Uterus (tissue), 2 donors: ENCODE measurements around the gene NEB.

Experiments
- POLR2A ChIP-seq, 2 donors: fragments of 450-650 bp; IDR thresholded peaks; one replicate each; pipeline ENCODE4 v1.6.1; 2016; ENCODE audit warnings: antibody characterized with exemption in 2 of 2, mild to moderate bottlenecking in 1 of 2, moderate library complexity in 1 of 2
- TF ChIP-seq, protein P1 (sequence below), 4 experiments: fragments of 200-600 bp in 2 of 4; fragments of 450-650 bp in 2 of 4; sonication (generic) in 2 of 4; IDR thresholded peaks; one replicate each; pipeline ENCODE4 v1.5.1; 2016 to 2019; ENCODE audit warnings: antibody characterized with exemption in 4 of 4, mild to moderate bottlenecking in 2 of 4, moderate library complexity in 1 of 4

DNA sequence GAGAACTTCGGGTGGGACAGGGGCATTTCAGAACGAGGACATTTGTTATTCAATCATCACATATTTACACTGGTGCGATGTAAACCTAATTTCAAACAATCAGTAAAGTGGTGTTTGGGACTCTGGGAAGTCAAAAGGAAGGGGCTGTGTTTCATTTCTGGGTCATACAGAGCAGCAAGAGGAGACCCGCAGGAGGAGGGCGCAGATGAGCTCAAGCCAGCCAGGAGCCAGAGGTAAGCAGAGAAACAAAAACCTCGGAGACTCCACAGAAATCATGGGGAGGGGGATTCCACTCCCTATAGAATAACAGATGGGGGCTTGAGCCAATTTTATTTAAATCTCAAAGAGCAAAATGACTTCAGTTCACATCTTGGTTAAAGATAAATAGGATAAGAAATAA is 55.4 kb downstream of the NEB start:
- TF ChIP-seq, protein P1, sequence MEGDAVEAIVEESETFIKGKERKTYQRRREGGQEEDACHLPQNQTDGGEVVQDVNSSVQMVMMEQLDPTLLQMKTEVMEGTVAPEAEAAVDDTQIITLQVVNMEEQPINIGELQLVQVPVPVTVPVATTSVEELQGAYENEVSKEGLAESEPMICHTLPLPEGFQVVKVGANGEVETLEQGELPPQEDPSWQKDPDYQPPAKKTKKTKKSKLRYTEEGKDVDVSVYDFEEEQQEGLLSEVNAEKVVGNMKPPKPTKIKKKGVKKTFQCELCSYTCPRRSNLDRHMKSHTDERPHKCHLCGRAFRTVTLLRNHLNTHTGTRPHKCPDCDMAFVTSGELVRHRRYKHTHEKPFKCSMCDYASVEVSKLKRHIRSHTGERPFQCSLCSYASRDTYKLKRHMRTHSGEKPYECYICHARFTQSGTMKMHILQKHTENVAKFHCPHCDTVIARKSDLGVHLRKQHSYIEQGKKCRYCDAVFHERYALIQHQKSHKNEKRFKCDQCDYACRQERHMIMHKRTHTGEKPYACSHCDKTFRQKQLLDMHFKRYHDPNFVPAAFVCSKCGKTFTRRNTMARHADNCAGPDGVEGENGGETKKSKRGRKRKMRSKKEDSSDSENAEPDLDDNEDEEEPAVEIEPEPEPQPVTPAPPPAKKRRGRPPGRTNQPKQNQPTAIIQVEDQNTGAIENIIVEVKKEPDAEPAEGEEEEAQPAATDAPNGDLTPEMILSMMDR (IDR thresholded peaks at IDR 0.05): no peak
- TF ChIP-seq POLR2A (IDR thresholded peaks at IDR 0.05): no peak
